ENCODE measurements around the gene PDE3A.
"Not testable (repeated sequence)": the region's sequence is repeated elsewhere in the genome, so short reads cannot be mapped to it uniquely, and the experiment has no call there.

DNA sequence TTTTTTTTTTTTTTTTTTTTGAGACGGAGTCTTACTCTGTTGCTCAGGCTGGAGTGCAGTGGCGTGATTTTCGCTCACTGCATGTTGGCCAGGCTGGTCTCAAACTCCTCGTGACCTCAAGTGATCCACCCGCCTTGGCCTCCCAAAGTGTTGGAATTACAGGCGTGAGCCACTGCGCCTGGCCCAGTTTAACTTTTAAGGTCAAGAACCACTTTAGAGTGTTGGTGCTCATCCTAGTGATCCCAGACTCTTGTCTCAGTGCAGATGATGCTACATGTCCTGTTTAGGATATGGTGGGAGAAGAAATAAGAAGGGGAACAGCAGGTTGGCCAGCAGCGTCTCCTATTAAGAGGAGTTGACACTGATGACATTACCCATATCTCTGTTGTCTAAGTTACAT lies 246.7 kb downstream of the PDE3A start:
- TF ChIP-seq, protein P1, sequence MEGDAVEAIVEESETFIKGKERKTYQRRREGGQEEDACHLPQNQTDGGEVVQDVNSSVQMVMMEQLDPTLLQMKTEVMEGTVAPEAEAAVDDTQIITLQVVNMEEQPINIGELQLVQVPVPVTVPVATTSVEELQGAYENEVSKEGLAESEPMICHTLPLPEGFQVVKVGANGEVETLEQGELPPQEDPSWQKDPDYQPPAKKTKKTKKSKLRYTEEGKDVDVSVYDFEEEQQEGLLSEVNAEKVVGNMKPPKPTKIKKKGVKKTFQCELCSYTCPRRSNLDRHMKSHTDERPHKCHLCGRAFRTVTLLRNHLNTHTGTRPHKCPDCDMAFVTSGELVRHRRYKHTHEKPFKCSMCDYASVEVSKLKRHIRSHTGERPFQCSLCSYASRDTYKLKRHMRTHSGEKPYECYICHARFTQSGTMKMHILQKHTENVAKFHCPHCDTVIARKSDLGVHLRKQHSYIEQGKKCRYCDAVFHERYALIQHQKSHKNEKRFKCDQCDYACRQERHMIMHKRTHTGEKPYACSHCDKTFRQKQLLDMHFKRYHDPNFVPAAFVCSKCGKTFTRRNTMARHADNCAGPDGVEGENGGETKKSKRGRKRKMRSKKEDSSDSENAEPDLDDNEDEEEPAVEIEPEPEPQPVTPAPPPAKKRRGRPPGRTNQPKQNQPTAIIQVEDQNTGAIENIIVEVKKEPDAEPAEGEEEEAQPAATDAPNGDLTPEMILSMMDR (IDR thresholded peaks at IDR 0.05; ENCODE audit: poor library complexity), result not testable (repeated sequence)
- TF ChIP-seq EZH2phosphoT487 (IDR thresholded peaks at IDR 0.05; ENCODE audit: low read depth, severe bottlenecking, unreplicated experiment), result not testable (repeated sequence)

Data from hepatocyte (in vitro differentiated cells).